DND-41 (cell line): Measurements from ENCODE around the gene MYLK.

Source experiments
- ATAC-seq: fragments of 200-7000 bp; cut with Tn5 transposase; 3 replicates; pipeline ENCODE4 v1.9.1; 2021; ENCODE audit warnings: low read depth; ENCODE audit not compliant: insufficient read depth
- DNase-seq: peaks from one replicate; pipeline ENCODE4 v3.0.0-alpha.2; 2020
- H2AFZ ChIP-seq: 2 replicates; pipeline ENCODE4 v1.6.0; 2012; ENCODE audit warnings: low read depth, low read length
- H3K27ac ChIP-seq: 2 replicates; pipeline ENCODE4 v1.5.1; 2012; ENCODE audit warnings: low read length, inconsistent platforms
- H3K27me3 ChIP-seq: fragments of 200-600 bp; sonication (generic); 2 replicates; pipeline ENCODE4 v1.6.0; 2012; ENCODE audit warnings: low read length, mild to moderate bottlenecking, inconsistent platforms; ENCODE audit not compliant: insufficient read depth, poor library complexity
- H3K36me3 ChIP-seq: 2 replicates; pipeline ENCODE4 v1.5.1; 2012; ENCODE audit warnings: low read length, inconsistent platforms; ENCODE audit not compliant: insufficient read depth
- H3K4me1 ChIP-seq: 2 replicates; pipeline ENCODE4 v1.5.1; 2012; ENCODE audit warnings: mild to moderate bottlenecking, low read length; ENCODE audit not compliant: insufficient read depth
- H3K4me2 ChIP-seq: 2 replicates; pipeline ENCODE4 v1.6.0; 2012; ENCODE audit warnings: mild to moderate bottlenecking, moderate library complexity, low read length, inconsistent platforms; ENCODE audit not compliant: insufficient read depth
- H3K4me3 ChIP-seq, 2 experiments: fragments of 200-600 bp in 1 of 2; shearing (Covaris generic) in 1 of 2; 2 replicates each; pipeline ENCODE4 v1.5.1; 2012 to 2016; ENCODE audit warnings: inconsistent platforms in 2 of 2, low read length in 2 of 2, mild to moderate bottlenecking in 2 of 2, low read depth in 1 of 2, moderate library complexity in 1 of 2
- H3K79me2 ChIP-seq: 2 replicates; pipeline ENCODE4 v1.6.0; 2012; ENCODE audit warnings: low read length, inconsistent platforms; ENCODE audit not compliant: insufficient read depth
- H3K9ac ChIP-seq: 2 replicates; pipeline ENCODE4 v1.6.0; 2012; ENCODE audit warnings: low read depth, mild to moderate bottlenecking, inconsistent platforms, low read length, moderate library complexity
- H3K9me3 ChIP-seq: 2 replicates; pipeline ENCODE4 v1.5.1; 2012; ENCODE audit warnings: low read length, moderate library complexity, mild to moderate bottlenecking, inconsistent platforms; ENCODE audit not compliant: insufficient read depth, severe bottlenecking
- H4K20me1 ChIP-seq: 2 replicates; pipeline ENCODE4 v1.6.0; 2012; ENCODE audit warnings: low read length; ENCODE audit not compliant: insufficient read depth
- CTCF ChIP-seq: IDR thresholded peaks from 2 replicates; pipeline ENCODE4 v1.5.1; 2012; ENCODE audit warnings: borderline replicate concordance, low read length, moderate library complexity, mild to moderate bottlenecking; ENCODE audit not compliant: poor library complexity, severe bottlenecking; ENCODE audit errors: extremely low read depth
- EZH2 ChIP-seq: IDR thresholded peaks from 3 replicates; pipeline ENCODE4 v1.6.1; 2012; ENCODE audit warnings: borderline replicate concordance, low read depth, mild to moderate bottlenecking, moderate library complexity, low read length, inconsistent platforms; ENCODE audit not compliant: severe bottlenecking

Gene MYLK

GRCh38 chr3:123610331-123610730 is 273.8 kb downstream of the MYLK start:
- no peaks in the 10 kb centered on the region for H3K79me2 ChIP-seq
- H3K27me3 ChIP-seq: no peaks in the 10 kb centered on the region
- no peak overlapping the region for H3K27ac ChIP-seq
- TF ChIP-seq EZH2: no peak
- no peak for TF ChIP-seq CTCF
- no peak for ATAC-seq
- H2AFZ ChIP-seq: no peak overlapping the region
- H3K9me3 ChIP-seq: no peaks in the 10 kb centered on the region
- DNase-seq: no peak
- H3K36me3 ChIP-seq: peaks cover 11% of the 10 kb centered on the region; the same call in 1 of the 2 replicates
- H3K4me3 ChIP-seq: no peak overlapping the region
- no peak overlapping the region for H3K4me2 ChIP-seq
- no peaks in the 10 kb centered on the region; the same call in 1 of the 2 replicates for H4K20me1 ChIP-seq
- H3K9ac ChIP-seq: no peak overlapping the region
- no peaks in the 10 kb centered on the region for H3K4me1 ChIP-seq

GRCh38 chr3:123609063-123609462 is 275.1 kb downstream of the MYLK start:
- H3K4me1 ChIP-seq: no peaks in the 10 kb centered on the region
- no peaks in the 10 kb centered on the region for H3K79me2 ChIP-seq
- H4K20me1 ChIP-seq: no peaks in the 10 kb centered on the region; the same call in 1 of the 2 replicates
- ATAC-seq: no peak
- no peak overlapping the region for H3K27ac ChIP-seq
- H3K9ac ChIP-seq: no peak overlapping the region
- H3K36me3 ChIP-seq: peaks cover 11% of the 10 kb centered on the region; the same call in 1 of the 2 replicates
- H3K9me3 ChIP-seq: no peaks in the 10 kb centered on the region
- H2AFZ ChIP-seq: no peak overlapping the region
- H3K4me3 ChIP-seq: no peak overlapping the region
- H3K4me2 ChIP-seq: no peak overlapping the region
- no peaks in the 10 kb centered on the region for H3K27me3 ChIP-seq
- no peak for TF ChIP-seq EZH2
- TF ChIP-seq CTCF: no peak
- DNase-seq: no peak

- H3K79me2 ChIP-seq: no peaks in the 10 kb centered on the region
- no peak overlapping the region for H3K4me3 ChIP-seq
- H3K4me2 ChIP-seq: no peak overlapping the region
- no peak overlapping the region for H2AFZ ChIP-seq
- no peaks in the 10 kb centered on the region for H3K9me3 ChIP-seq
- TF ChIP-seq EZH2 (no peak), CTCF (no peak)
- no peaks in the 10 kb centered on the region; the same call in 1 of the 2 replicates for H4K20me1 ChIP-seq
- DNase-seq (no peak), ATAC-seq (no peak)
- H3K9ac ChIP-seq: no peak overlapping the region
- H3K27ac ChIP-seq: no peak overlapping the region
- no peaks in the 10 kb centered on the region for H3K27me3 ChIP-seq
- no peaks in the 10 kb centered on the region for H3K4me1 ChIP-seq
- H3K36me3 ChIP-seq: peaks cover 11% of the 10 kb centered on the region; the same call in 1 of the 2 replicates
Measured at GRCh38 chr3:123608263-123608937, 275.7 kb downstream of the MYLK start.
